Calu3 (cell line): ENCODE measurements around the gene RAB36. TPM values are rescaled to one million over a fixed set of nuclear protein-coding genes. Genes with fewer than 3 reads are reported as not detected.

Source experiments
- BruUV-seq: library from RNA; stranded (reverse); fragments of 400-500 nt; replicated peaks from 2 replicates; lab custom pipeline; 2021; lab: Mats Ljungman, UMichigan
- CTCF ChIA-PET: fragments of 300-600 bp; sonication (Branson Sonifier 250); formaldehyde crosslinking; loops from one replicate; lab custom pipeline; 2022; ENCODE audit warnings: antibody characterized with exemption; lab: Charles Lee
- DNase-seq: peaks from one replicate; pipeline ENCODE4 v3.0.0; 2022
- H3K27ac Mint-ChIP-seq: one replicate; pipeline ENCODE4 v1.8.0; 2022; ENCODE audit warnings: mixed read lengths; ENCODE audit not compliant: unreplicated experiment
- H3K27me3 Mint-ChIP-seq: one replicate; pipeline ENCODE4 v1.8.0; 2022; ENCODE audit warnings: mixed read lengths; ENCODE audit not compliant: unreplicated experiment
- H3K36me3 Mint-ChIP-seq: one replicate; pipeline ENCODE4 v1.8.0; 2022; ENCODE audit warnings: mild to moderate bottlenecking, moderate library complexity, mixed read lengths; ENCODE audit not compliant: insufficient read depth, unreplicated experiment
- H3K4me1 Mint-ChIP-seq: one replicate; pipeline ENCODE4 v1.8.0; 2022; ENCODE audit warnings: mild to moderate bottlenecking, low read depth, mixed read lengths; ENCODE audit not compliant: unreplicated experiment
- H3K4me3 Mint-ChIP-seq: one replicate; pipeline ENCODE4 v1.8.0; 2022; ENCODE audit warnings: mild to moderate bottlenecking, low read depth, moderate library complexity, mixed read lengths; ENCODE audit not compliant: unreplicated experiment
- H3K9me3 Mint-ChIP-seq: one replicate; pipeline ENCODE4 v1.8.0; 2022; ENCODE audit warnings: low read depth, mixed read lengths; ENCODE audit not compliant: unreplicated experiment
- CTCF ChIP-seq: fragments of 200-600 bp; IDR thresholded peaks from one replicate; pipeline ENCODE4 v1.8.0; 2022; ENCODE audit warnings: antibody characterized with exemption; ENCODE audit not compliant: unreplicated experiment
- intact Hi-C: fragments of 100-400 bp; cut with micrococcal nuclease; formaldehyde crosslinking; loops from one replicate; pipeline ENCODE4 v1.10.0; 2022; ENCODE audit not compliant: unreplicated experiment
- total RNA-seq: library from RNA; stranded (reverse); gene quantifications from 2 replicates; pipeline ENCODE4 v1.2.3, GENCODE V29; 2022

The RAB36 gene
- total RNA-seq, 1 experiment from 2014 or later, result 2.1 TPM

- H3K4me3 Mint-ChIP-seq, result no peak overlapping the region
- no peaks in the 10 kb centered on the region for H3K9me3 Mint-ChIP-seq
- H3K27me3 Mint-ChIP-seq, result no peaks in the 10 kb centered on the region
- intact Hi-C loops, result no loop called here
- no peak for DNase-seq
- CTCF ChIA-PET, result no interaction called here
- no peaks in the 10 kb centered on the region for H3K4me1 Mint-ChIP-seq
- no peaks in the 10 kb centered on the region for H3K36me3 Mint-ChIP-seq
- H3K27ac Mint-ChIP-seq, result no peak overlapping the region
- no peak for TF ChIP-seq CTCF
- no TSS peak for BruUV-seq
Observed at GRCh38 chr22:23113067-23113846, 32.0 kb upstream of the RAB36 start.

- Mint-ChIP-seq H3K27me3 (no peaks in the 10 kb centered on the region), H3K4me1 (no peaks in the 10 kb centered on the region), H3K36me3 (no peaks in the 10 kb centered on the region), H3K9me3 (no peaks in the 10 kb centered on the region), H3K4me3 (no peak overlapping the region), H3K27ac (no peak overlapping the region)
- no peak for DNase-seq
- intact Hi-C loops, result no loop called here
- TF ChIP-seq CTCF, result no peak
- BruUV-seq, result no TSS peak
- CTCF ChIA-PET, result interaction anchor here (0.8 kb wide), 1 partner anchor 155 kb away, joined by 4 read pairs; no protein-coding TSS in a partner anchor
Observed at GRCh38 chr22:23113847-23114720, 31.2 kb upstream of the RAB36 start.

GRCh38 chr22:23114721-23115020, 30.6 kb upstream of the RAB36 start:
- Mint-ChIP-seq H3K9me3 (no peaks in the 10 kb centered on the region), H3K27me3 (no peaks in the 10 kb centered on the region), H3K4me1 (no peaks in the 10 kb centered on the region), H3K27ac (no peak overlapping the region), H3K4me3 (no peak overlapping the region), H3K36me3 (no peaks in the 10 kb centered on the region)
- intact Hi-C loops, result no loop called here
- DNase-seq, result no peak
- CTCF ChIA-PET, result interaction anchor here (0.8 kb wide), 1 partner anchor 155 kb away, joined by 4 read pairs; no protein-coding TSS in a partner anchor
- TF ChIP-seq CTCF, result no peak
- BruUV-seq, result no TSS peak

GRCh38 chr22:23115369-23115768, 29.9 kb upstream of the RAB36 start:
- Mint-ChIP-seq H3K4me1 (no peaks in the 10 kb centered on the region), H3K9me3 (no peaks in the 10 kb centered on the region), H3K27ac (no peak overlapping the region), H3K27me3 (no peaks in the 10 kb centered on the region), H3K4me3 (no peak overlapping the region), H3K36me3 (no peaks in the 10 kb centered on the region)
- TF ChIP-seq CTCF, result no peak
- DNase-seq, result no peak
- BruUV-seq, result no TSS peak
- intact Hi-C loops, result no loop called here
- CTCF ChIA-PET, result no interaction called here
